Measurements from ENCODE around the gene LRRC18.

GRCh38 chr10:48890888-48891850 lies 48.5 kb downstream of the LRRC18 start:
- TF ChIP-seq, protein P1, sequence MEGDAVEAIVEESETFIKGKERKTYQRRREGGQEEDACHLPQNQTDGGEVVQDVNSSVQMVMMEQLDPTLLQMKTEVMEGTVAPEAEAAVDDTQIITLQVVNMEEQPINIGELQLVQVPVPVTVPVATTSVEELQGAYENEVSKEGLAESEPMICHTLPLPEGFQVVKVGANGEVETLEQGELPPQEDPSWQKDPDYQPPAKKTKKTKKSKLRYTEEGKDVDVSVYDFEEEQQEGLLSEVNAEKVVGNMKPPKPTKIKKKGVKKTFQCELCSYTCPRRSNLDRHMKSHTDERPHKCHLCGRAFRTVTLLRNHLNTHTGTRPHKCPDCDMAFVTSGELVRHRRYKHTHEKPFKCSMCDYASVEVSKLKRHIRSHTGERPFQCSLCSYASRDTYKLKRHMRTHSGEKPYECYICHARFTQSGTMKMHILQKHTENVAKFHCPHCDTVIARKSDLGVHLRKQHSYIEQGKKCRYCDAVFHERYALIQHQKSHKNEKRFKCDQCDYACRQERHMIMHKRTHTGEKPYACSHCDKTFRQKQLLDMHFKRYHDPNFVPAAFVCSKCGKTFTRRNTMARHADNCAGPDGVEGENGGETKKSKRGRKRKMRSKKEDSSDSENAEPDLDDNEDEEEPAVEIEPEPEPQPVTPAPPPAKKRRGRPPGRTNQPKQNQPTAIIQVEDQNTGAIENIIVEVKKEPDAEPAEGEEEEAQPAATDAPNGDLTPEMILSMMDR (IDR thresholded peaks at IDR 0.05), result no peak
- TF ChIP-seq EZH2 (IDR thresholded peaks at IDR 0.05; ENCODE audit: borderline replicate concordance, insufficient read depth, low read depth, low read length, poor library complexity, severe bottlenecking), result no peak
